ENCODE data around the gene PIP5K1A.

- TF ChIP-seq, protein P1, sequence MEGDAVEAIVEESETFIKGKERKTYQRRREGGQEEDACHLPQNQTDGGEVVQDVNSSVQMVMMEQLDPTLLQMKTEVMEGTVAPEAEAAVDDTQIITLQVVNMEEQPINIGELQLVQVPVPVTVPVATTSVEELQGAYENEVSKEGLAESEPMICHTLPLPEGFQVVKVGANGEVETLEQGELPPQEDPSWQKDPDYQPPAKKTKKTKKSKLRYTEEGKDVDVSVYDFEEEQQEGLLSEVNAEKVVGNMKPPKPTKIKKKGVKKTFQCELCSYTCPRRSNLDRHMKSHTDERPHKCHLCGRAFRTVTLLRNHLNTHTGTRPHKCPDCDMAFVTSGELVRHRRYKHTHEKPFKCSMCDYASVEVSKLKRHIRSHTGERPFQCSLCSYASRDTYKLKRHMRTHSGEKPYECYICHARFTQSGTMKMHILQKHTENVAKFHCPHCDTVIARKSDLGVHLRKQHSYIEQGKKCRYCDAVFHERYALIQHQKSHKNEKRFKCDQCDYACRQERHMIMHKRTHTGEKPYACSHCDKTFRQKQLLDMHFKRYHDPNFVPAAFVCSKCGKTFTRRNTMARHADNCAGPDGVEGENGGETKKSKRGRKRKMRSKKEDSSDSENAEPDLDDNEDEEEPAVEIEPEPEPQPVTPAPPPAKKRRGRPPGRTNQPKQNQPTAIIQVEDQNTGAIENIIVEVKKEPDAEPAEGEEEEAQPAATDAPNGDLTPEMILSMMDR (IDR thresholded peaks at IDR 0.05; ENCODE audit: insufficient read depth, low read length, poor library complexity, severe bottlenecking): no peak
- TF ChIP-seq EZH2phosphoT487 (conservative IDR thresholded peaks at IDR 0.05; ENCODE audit: low read length): no peak
Measured at GRCh38 chr1:151197863-151198253, 494 bp upstream of the PIP5K1A start.
